Retina (tissue), 1 donor: Measurements from ENCODE around the gene UBE2J2.

Source experiments
- DNase-seq: peaks from one replicate; pipeline ENCODE4 v3.0.0-alpha.2; 2016

Gene UBE2J2

GRCh38 chr1:1295154-1295923 is 21.7 kb upstream of the UBE2J2 start:
- no peak for DNase-seq

- no peak for DNase-seq
Observed at GRCh38 chr1:1294250-1294890, 20.7 kb upstream of the UBE2J2 start.

DNA sequence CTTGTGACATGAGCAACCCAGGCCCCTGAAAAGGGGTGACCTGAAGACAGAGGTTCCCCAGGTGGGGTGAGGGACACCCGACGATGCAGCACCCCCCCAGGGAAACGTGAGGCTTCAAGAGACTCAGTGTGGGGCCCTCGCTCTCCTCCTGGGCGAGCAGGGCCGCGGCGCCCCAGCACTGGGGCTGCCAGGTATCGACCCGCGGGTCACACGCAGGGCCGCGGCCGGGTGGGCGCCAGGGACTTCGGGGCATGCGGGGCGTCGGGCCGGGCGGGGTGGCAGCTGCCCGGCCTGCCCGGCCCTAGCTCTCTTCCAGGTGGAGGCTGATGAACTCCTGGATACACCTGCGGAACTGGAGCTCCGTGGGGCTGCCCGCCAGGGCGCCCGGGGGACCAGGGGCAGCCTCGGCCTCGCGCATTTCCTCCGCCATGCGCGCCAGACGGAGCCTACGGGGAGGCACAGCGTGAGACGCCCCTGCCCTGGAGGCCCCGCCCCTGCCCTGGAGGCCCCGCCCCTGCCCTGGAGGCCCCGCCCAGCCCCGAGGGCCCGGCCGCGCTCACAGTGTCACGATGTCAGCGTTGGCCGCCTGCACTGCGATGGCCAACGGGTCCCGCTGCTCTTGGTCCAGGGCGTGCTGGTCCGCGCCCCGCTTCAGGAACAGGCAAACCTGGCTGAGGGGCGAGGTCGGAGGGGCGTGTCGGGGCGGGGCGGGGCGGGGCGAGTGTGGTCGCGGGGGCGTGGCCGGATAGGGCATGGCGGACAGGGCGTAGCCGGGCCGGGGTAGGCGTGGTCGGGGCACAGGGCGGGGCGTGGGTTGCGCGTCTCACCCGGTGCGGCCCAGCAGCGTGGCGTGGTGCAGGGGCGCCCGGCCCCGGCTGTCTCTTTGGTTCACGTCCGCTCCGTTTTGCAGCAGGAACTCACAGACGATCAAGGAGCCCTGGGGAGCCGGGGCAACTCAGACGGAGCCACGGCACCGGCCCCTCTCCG is 19.9 kb upstream of the UBE2J2 start:
- DNase-seq, result no peak

GRCh38 chr1:1292851-1293250 is 19.2 kb upstream of the UBE2J2 start:
- DNase-seq, result no peak

DNA sequence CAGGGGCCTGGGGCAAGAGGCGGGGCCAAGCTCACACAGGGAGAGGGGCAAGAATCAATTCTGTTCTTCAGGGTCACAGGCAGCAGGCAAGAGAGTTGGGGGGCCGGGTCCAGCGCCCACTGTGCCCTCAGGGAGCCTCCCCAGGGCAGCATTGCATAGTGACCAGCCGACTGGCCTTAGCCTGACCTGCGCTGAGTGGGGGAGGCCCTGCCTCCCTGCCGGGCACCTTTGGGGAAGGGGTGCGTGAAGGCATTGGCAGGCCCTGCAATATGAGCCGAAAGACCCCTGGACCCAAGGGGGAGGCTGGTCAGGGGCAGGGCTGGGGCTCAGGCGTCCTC is 18.8 kb upstream of the UBE2J2 start:
- no peak for DNase-seq

- peak; percentile 78 for DNase-seq
Observed at GRCh38 chr1:1291548-1292441, 18.1 kb upstream of the UBE2J2 start.

GRCh38 chr1:1291023-1291528 is 17.4 kb upstream of the UBE2J2 start:
- DNase-seq, result no peak

DNA sequence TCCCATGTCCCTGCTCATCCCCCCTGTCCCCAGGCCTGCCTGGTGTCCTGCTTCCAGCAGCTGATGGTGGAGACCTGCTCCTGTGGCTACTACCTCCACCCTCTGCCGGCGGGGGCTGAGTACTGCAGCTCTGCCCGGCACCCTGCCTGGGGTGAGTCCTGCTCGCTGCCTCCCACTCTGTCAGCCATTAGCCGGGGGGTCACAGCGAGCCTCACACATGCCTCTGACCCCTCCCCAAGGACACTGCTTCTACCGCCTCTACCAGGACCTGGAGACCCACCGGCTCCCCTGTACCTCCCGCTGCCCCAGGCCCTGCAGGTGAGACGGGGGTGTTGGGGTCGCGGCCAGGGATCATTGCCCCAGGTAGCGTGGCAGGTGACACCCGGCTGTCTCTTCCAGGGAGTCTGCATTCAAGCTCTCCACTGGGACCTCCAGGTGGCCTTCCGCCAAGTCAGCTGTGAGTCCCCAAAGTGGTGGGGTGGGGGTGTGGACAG is 16.6 kb upstream of the UBE2J2 start:
- peak; percentile 60 for DNase-seq

DNA sequence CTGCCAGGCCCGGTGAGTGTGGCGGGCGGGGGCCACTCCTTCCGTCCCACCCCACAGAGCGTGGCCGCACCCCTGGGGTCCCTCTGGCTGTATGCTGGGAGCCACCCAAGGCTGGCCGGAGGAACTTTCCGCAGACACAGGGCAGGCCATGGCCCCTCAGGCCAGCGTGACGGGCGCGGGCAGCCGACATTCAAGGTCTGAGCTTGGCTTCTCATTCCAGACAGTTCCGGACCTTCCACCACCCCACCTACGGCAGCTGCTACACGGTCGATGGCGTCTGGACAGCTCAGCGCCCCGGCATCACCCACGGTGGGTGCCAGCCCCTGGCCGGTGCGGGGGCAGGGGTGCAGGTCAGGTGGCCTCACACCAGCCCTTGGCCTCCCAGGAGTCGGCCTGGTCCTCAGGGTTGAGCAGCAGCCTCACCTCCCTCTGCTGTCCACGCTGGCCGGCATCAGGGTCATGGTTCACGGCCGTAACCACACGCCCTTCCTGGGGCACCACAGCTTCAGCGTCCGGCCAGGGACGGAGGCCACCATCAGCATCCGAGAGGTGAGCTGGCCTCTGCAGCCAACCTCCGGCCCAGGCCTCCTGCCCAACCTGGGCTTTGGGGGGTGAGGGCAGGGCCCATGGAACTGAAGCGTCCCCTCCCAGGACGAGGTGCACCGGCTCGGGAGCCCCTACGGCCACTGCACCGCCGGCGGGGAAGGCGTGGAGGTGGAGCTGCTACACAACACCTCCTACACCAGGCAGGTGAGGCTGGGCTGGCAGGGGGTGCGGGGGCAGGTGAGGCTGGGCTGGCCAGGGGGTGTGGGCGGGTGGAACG is 13.8 kb upstream of the UBE2J2 start:
- no peak for DNase-seq

DNA sequence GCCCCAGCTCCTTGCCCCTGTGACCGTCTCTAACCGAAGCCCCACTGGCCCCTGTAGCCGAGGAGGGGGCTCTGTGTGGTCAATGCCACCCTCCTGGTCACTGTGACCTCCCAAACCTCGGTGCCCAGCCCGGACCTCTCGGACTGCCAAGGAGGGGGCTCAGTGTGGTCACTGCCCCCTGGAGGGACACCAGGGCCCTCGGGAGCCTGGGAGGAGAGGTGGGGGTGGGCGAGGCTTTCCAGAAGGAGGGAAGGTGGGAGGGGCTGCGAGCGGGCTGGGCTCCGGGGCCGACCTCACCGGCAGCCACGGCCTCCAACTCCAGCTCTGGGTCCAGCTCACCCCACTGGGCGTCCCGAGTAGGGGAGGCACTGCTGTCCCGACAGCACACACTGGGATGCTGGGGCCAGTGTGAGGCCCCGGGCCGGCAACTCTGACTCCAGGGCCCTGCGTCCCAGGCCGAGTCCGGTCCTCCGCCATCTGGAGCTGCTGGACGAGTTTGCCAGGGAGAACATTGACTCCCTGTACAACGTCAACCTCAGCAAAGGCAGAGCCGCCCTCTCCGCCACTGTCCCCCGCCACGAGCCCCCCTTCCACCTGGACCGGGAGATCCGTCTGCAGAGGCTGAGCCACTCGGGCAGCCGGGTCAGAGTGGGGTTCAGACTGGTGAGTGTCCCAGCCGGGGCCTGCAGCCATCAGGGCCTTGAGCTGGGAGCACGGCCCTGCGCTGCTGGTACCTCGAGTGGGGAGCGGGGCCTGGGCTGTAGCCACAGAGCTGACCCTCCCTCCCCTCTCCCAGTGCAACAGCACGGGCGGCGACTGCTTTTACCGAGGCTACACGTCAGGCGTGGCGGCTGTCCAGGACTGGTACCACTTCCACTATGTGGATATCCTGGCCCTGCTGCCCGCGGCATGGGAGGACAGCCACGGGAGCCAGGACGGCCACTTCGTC is 12.9 kb upstream of the UBE2J2 start:
- no peak for DNase-seq

GRCh38 chr1:1285611-1286311 is 12.1 kb upstream of the UBE2J2 start:
- no peak for DNase-seq

DNA sequence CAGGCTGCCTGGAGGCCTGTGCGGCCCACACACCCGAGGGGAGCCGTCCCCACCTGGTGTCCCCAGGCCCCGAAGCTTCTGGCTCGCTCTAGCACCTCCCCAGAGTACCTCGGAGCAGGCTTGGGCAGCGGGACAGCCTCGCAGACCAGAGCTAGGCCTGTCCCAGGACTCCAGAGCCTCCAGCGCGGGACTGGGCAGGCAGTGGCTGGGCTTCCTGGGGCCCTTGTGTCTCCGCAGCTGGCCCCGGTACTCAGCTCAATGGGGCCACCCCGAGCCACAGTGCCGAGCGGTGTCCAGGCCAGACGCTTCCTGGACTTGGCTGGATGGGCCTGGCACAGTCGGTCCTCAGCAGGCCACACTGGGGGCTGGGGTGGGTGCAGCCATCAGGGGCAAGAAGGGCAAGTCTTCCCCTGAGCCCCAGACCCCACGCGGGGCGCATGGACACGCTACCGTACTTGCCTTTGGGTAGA is 11.5 kb upstream of the UBE2J2 start:
- no peak for DNase-seq

GRCh38 chr1:1284221-1285101 is 10.8 kb upstream of the UBE2J2 start:
- DNase-seq, result no peak

DNA sequence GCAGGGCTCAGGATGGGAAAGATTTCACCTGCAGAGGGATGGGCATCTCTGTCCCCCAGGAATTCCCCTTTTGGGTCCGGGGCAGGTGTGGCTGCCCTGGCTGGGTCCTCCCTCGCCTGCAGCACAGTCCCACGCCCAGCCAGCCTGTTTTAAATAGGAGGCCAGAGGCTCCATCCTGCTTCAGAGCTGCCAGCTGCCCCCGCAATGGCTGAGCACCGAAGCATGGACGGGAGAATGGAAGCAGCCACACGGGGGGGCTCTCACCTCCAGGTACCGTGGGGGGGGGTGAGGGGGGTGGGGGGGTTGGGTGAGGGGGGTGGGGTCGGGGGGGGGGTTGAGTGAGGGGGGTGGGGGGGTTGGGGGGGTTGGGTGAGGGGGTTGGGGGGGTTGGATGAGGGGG is 10.2 kb upstream of the UBE2J2 start:
- DNase-seq, result no peak

GRCh38 chr1:1282998-1283397 is 9.3 kb upstream of the UBE2J2 start:
- DNase-seq, result no peak

GRCh38 chr1:1281533-1282321 is 8.1 kb upstream of the UBE2J2 start:
- DNase-seq, result no peak

GRCh38 chr1:1280782-1281481 is 7.3 kb upstream of the UBE2J2 start:
- no peak for DNase-seq
